ENCODE results near the gene EGR4. TPM values are rescaled to one million over a fixed set of nuclear protein-coding genes. Genes with fewer than 3 reads are reported as not detected.

EGR4 gene
- total RNA-seq, 4 donors from 2014 or later: not detected

GRCh38 chr2:73294239-73294638 is 891 bp upstream of the EGR4 start:
- no peak for DNase-seq (ENCODE audit: low spot score in 2 of 2)
- H3K4me1 ChIP-seq: peaks cover 0 to 29% (median 7%) of the 10 kb centered on the region in 4 donors
- H3K4me3 ChIP-seq: no peak overlapping the region
- no peak for TF ChIP-seq POLR2A (IDR thresholded peaks at IDR 0.05)
- TF ChIP-seq CTCF (IDR thresholded peaks at IDR 0.05): no peak
- no peak for TF ChIP-seq EP300 (IDR thresholded peaks at IDR 0.05)
- no peaks in the 10 kb centered on the region for H3K36me3 ChIP-seq
- peaks cover 7 to 84% of the 10 kb centered on the region in 2 donors for H3K27me3 ChIP-seq
- no peak overlapping the region for H3K27ac ChIP-seq
- WGBS, 2 donors: 90 to 91% methylated on average over 2 of the region's 2 CpGs
- H3K9me3 ChIP-seq: no peaks in the 10 kb centered on the region

- Histone ChIP-seq H3K4me1 (peaks cover 0 to 29% (median 7%) of the 10 kb centered on the region in 4 donors), H3K27ac (no peak overlapping the region), H3K4me3 (peak overlapping the region; percentile 7 to 44 (median 34)), H3K36me3 (no peaks in the 10 kb centered on the region), H3K9me3 (no peaks in the 10 kb centered on the region), H3K27me3 (peaks cover 7 to 95% of the 10 kb centered on the region in 2 donors)
- no peak for DNase-seq (ENCODE audit: low spot score in 2 of 2)
- TF ChIP-seq EP300 (IDR thresholded peaks at IDR 0.05): no peak
- TF ChIP-seq CTCF (IDR thresholded peaks at IDR 0.05): no peak
- TF ChIP-seq POLR2A (IDR thresholded peaks at IDR 0.05): no peak
- WGBS, 2 donors: 5 to 6% methylated on average over 38 to 54 of the region's 64 CpGs
These were observed 328 bp downstream of the EGR4 start for GRCh38 chr2:73292906-73293533.

GRCh38 chr2:73292316-73292905 is 937 bp downstream of the EGR4 start:
- Histone ChIP-seq H3K4me1 (peaks cover 0 to 29% (median 7%) of the 10 kb centered on the region in 4 donors), H3K27me3 (peaks cover 7 to 92% of the 10 kb centered on the region in 2 donors), H3K4me3 (no peak overlapping the region), H3K27ac (no peak overlapping the region), H3K36me3 (no peaks in the 10 kb centered on the region), H3K9me3 (no peaks in the 10 kb centered on the region)
- no peak for DNase-seq (ENCODE audit: low spot score in 2 of 2)
- 3 to 7% methylated on average over 9 to 23 of the region's 38 CpGs for WGBS, 2 donors
- TF ChIP-seq POLR2A (IDR thresholded peaks at IDR 0.05) (no peak), CTCF (IDR thresholded peaks at IDR 0.05) (no peak), EP300 (IDR thresholded peaks at IDR 0.05) (no peak)

- H3K9me3 ChIP-seq: no peaks in the 10 kb centered on the region
- TF ChIP-seq POLR2A (IDR thresholded peaks at IDR 0.05): no peak
- no peak for TF ChIP-seq EP300 (IDR thresholded peaks at IDR 0.05)
- H3K4me1 ChIP-seq: peaks cover 0 to 29% (median 7%) of the 10 kb centered on the region in 4 donors
- DNase-seq (ENCODE audit: low spot score in 2 of 2): no peak
- 2 to 3% methylated on average over 18 to 38 of the region's 82 CpGs for WGBS, 2 donors
- peaks cover 5 to 92% of the 10 kb centered on the region in 2 donors for H3K27me3 ChIP-seq
- H3K27ac ChIP-seq: no peak overlapping the region
- H3K36me3 ChIP-seq: no peaks in the 10 kb centered on the region
- peak overlapping the region in 1 of 4 donors; percentile 16 for H3K4me3 ChIP-seq
These were observed 1.7 kb downstream of the EGR4 start for GRCh38 chr2:73291461-73292315.

- H3K9me3 ChIP-seq: no peaks in the 10 kb centered on the region
- DNase-seq (ENCODE audit: low spot score in 2 of 2): no peak
- H3K27me3 ChIP-seq: peaks cover 5 to 92% of the 10 kb centered on the region in 2 donors
- TF ChIP-seq EP300 (IDR thresholded peaks at IDR 0.05) (no peak), POLR2A (IDR thresholded peaks at IDR 0.05) (no peak), CTCF (IDR thresholded peaks at IDR 0.05) (no peak)
- H3K27ac ChIP-seq: no peak overlapping the region
- 3 to 4% methylated on average over 33 to 34 of the region's 34 CpGs for WGBS, 2 donors
- H3K36me3 ChIP-seq: no peaks in the 10 kb centered on the region
- peaks cover 0 to 29% (median 7%) of the 10 kb centered on the region in 4 donors for H3K4me1 ChIP-seq
- H3K4me3 ChIP-seq: peak overlapping the region in 1 of 4 donors; percentile 16
These were observed 2.3 kb downstream of the EGR4 start for GRCh38 chr2:73291093-73291460.

Data from tibial nerve (tissue), 4 donors.